NB4 (cell line): ENCODE results near the gene TNFSF9.
"Not testable (repeated sequence)": the region's sequence is repeated elsewhere in the genome, so short reads cannot be mapped to it uniquely, and the experiment has no call there.

Experiments used
- DNase-seq: peaks from one replicate; pipeline ENCODE4 v3.0.0; 2010; ENCODE audit warnings: low read depth
- H3K4me3 ChIP-seq: one replicate; pipeline ENCODE4 v1.5.1; 2011; ENCODE audit warnings: mild to moderate bottlenecking, low read depth, low read length, moderate library complexity
- MYC ChIP-seq: IDR thresholded peaks from 2 replicates; pipeline ENCODE4 v1.6.1; 2011; ENCODE audit warnings: low read depth, low read length
- POLR2A ChIP-seq: IDR thresholded peaks from 2 replicates; pipeline ENCODE4 v1.6.1; 2011; ENCODE audit warnings: mild to moderate bottlenecking; ENCODE audit not compliant: insufficient read length; ENCODE audit errors: extremely low read depth
- TF ChIP-seq, protein P1 (sequence below): IDR thresholded peaks from 2 replicates; pipeline ENCODE4 v1.6.1; 2011; ENCODE audit warnings: low read depth, low read length
- TF ChIP-seq, protein P2 (sequence below): IDR thresholded peaks from one replicate; pipeline ENCODE4 v1.5.1; 2012; ENCODE audit warnings: low read depth, low read length

TNFSF9 gene

DNA sequence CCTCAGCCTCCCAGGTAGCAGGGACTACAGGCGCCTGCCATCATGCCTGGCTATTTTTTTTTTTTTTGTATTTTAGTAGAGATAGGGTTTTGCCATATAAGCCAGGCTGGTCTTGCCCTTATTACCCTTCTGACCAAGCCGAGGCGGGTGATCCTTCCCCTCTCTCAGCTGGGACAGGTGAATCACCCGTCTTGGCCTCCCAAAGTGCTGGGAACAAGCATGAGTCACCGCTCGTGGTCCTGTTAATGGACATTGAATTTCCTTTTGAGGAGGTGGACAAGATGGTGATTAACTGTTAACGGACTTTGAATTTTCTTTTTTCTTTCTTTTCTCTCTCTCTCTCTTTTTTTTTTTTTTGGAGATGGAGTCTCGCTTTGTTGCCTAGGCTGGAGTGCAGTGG is 49.5 kb downstream of the TNFSF9 start:
- DNase-seq = peak; percentile 63
- no peak overlapping the region for H3K4me3 ChIP-seq
- TF ChIP-seq, protein P1, sequence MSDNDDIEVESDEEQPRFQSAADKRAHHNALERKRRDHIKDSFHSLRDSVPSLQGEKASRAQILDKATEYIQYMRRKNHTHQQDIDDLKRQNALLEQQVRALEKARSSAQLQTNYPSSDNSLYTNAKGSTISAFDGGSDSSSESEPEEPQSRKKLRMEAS = no peak
- TF ChIP-seq, protein P2, sequence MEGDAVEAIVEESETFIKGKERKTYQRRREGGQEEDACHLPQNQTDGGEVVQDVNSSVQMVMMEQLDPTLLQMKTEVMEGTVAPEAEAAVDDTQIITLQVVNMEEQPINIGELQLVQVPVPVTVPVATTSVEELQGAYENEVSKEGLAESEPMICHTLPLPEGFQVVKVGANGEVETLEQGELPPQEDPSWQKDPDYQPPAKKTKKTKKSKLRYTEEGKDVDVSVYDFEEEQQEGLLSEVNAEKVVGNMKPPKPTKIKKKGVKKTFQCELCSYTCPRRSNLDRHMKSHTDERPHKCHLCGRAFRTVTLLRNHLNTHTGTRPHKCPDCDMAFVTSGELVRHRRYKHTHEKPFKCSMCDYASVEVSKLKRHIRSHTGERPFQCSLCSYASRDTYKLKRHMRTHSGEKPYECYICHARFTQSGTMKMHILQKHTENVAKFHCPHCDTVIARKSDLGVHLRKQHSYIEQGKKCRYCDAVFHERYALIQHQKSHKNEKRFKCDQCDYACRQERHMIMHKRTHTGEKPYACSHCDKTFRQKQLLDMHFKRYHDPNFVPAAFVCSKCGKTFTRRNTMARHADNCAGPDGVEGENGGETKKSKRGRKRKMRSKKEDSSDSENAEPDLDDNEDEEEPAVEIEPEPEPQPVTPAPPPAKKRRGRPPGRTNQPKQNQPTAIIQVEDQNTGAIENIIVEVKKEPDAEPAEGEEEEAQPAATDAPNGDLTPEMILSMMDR = no peak
- TF ChIP-seq POLR2A = no peak
- TF ChIP-seq MYC = no peak

DNA sequence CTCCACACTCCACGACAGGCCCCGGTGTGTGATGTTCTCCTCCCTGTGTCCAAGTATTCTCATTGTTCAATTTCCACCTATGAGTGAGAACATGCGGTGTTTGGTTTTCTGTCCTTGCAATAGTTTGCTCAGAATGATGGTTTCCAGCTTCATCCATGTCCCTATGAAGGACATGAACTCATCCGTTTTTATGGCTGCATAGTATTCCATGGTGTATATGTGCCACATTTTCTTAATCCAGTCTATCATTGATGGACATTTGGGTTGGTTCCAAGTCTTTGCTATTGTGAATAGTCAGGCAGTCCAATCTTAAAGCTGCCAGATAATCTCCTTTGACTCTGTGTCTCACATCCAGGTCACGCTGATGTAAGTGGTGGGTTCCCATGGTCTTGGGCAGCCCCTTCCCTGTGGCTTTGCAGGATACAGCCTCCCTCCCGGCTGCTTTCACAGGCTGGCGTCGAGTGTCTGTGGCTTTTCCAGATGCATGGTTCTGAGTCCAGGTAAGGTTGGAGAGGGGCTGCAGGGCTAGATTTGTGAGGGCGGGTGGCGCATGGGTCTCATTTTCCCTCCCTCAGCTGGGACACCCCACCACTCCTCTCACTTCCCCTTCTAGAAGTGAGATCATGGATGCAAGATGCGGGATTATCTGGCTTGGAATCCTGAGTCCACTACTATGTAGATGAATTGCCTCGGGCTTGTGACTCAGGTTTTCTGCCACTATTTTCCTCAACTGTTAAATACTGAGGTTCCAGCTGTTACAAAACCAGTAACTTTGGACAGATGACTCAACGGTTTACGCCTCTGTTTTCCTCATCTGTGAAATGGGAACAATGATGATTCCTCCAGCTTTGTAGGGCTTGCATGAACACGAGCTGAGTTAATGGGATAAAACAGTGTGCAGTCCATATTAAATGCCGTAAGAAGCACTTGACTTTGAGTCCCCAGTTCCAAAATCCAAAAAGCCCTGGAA is 52.0 kb downstream of the TNFSF9 start:
- DNase-seq, H3K4me3 ChIP-seq: not testable (repeated sequence)
